COR-L47 (cell line): ENCODE data around the gene XRCC2.
A peak's percentile ranks its signal among the peaks of the same experiment; 100 is the strongest.
"Not testable (repeated sequence)": the region's sequence is repeated elsewhere in the genome, so short reads cannot be mapped to it uniquely, and the experiment has no call there.

Source experiments
- DNase-seq: peaks from one replicate; lab custom pipeline; 2025; lab: John Stamatoyannopoulos, UW

XRCC2 gene

DNA sequence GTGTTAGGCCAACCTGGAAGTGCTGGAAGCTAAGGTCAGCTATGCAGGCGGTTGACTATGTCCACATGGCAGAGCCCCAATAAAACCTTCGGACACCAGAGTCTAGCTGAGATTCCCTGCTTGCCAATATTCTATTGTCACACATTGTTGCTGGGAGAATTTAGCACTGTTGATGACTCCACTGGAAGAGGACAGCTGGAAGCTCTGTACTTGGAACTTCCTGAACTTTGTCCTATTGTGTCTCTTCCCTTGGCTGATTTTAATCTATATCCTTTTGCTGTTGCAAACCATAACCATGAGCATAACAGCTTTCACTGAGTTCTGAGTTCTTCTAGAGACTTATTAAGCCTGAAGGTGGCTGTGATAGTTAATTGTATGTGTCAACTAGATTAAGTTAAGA lies 12.0 kb downstream of the XRCC2 start:
- no peak for DNase-seq

DNA sequence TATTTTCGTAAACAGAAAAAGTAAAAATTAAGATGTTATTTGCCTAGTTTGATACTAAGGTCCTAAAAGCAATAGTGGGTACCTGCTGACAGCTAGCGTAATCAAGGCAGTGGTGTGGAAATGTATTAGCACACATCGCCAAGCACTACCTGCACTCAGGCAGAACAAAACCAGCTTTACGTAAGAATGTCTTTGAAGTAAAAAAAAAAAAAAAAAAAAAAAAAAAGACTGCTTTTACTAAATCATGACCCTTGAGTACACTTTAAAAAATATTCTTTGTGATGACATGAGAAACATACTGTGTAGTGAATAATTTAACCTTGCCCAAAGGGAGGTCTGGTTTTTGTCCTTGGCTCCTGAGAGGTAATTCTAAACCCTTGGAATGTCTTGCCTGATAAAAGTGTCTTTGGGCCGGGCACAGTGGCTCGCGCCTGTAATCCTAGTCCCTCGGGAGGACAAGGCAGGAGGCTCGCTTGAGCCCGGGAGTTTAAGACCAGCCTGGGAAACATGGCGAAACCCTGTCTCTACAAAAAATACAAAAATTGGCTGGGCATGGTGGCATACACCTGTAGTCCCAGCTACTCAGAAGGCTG lies 12.7 kb downstream of the XRCC2 start:
- DNase-seq, result no peak

DNA sequence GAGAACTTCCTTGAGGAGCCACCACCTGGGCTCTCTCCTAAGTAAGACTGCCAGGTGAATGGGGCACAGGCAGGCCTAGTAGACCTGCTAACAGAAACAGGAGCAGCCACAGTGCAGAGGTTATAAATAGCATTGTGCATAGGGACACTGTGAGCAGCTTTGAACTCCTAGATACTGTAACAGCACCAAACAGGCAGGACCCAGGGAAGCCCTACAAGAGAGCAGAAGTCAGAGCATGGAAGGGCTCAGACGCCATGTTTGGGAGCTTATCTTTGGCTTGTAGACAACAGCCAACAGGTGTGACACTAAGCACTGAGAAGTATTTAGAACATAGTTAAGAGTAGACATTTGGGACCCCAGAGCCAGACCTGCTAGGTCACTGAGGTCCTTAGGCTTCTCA lies 14.5 kb downstream of the XRCC2 start:
- no peak for DNase-seq

DNA sequence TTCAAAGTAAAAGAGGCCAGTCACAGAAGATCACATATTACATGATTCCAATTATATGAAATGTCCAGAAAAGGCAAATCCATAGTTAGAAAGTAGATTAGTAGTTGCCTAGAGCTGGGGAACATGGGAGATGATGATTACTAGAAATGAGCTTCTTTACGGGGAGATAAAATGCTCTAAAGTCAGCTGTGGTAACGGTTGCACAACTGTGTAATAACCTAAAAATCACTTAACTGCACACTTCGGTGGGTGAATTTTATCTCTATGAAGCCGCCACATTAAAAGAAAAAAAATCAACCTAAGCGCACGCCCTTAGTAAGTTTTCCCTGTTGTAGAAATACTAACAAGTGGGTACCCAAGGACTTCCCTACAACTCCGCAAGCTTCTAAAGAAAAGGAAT lies 15.9 kb downstream of the XRCC2 start:
- no peak for DNase-seq

DNA sequence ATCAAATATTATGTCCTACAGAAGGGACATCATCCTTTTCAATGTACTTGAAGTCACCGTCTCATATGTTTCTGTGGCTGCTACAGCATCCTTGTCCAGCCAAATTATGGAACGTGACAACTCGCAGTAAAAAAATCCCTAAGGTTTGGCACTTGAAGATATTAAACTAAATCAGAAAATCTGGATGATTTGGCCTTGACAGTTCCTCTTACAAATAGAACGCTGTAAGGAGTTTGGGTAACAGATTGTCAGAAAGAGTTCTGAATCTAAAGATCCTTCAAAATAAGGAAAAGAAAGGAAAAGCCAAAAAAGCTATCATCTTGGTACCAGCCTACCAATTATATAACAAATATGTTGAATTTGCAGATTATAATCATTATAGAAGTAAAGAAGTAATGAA lies 21.0 kb downstream of the XRCC2 start:
- DNase-seq, result no peak

DNA sequence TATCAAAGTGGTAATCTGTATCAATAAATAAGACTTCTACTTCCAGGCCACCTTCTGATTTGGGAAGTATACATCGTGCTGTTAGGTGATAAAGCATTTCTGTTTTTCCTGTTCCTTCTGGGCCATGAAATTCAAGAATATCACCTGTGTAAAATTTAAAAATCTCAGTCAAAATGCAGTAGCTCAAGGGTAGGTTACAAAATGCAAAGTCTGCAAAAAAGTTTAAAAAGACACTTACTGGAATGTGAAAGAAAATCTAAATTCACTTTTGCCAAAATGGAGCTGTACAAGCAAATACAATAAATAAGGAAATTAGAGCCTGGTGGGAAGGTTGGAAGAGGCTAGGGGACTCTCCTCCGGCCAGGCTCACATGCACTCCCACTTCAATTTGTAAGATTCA lies 26.7 kb downstream of the XRCC2 start:
- DNase-seq, result no peak

DNA sequence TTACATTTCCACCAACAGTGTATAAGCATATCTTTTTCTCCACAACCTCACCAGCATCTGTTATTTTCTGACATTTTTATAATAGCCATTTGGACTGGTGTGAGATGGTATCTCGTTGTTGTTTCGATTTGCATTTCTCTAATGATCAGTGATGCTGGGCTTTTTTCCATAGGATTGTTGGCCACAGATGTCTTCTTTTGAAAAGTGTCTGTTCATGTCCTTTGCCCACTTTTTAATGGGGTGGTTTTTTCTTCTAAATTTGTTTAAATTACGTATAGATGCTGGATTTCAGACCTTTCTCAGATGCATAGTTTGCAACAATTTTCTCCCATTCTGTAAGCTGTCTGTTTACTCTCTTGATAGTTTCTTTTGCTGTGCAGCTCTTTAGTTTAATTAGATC lies 28.9 kb downstream of the XRCC2 start:
- no peak for DNase-seq

DNA sequence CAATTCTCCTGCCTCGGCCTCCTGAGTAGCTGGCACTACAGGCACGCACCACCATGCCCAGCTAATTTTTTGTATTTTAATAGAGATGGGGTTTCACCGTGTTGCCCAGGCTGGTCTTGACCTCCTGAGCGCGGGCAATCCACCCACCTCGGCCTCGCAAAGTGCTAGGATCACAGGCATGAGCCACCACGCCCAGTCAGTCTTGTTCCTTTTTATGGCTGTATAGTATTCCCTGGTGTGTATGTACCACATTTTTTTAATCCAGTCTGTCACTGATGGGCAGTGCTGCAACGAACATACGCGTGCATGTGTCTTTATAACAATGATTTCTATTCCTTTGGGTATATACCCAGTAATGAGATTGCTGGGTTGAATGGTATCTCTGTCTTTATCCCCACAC lies 29.4 kb downstream of the XRCC2 start:
- not testable (repeated sequence) for DNase-seq

DNA sequence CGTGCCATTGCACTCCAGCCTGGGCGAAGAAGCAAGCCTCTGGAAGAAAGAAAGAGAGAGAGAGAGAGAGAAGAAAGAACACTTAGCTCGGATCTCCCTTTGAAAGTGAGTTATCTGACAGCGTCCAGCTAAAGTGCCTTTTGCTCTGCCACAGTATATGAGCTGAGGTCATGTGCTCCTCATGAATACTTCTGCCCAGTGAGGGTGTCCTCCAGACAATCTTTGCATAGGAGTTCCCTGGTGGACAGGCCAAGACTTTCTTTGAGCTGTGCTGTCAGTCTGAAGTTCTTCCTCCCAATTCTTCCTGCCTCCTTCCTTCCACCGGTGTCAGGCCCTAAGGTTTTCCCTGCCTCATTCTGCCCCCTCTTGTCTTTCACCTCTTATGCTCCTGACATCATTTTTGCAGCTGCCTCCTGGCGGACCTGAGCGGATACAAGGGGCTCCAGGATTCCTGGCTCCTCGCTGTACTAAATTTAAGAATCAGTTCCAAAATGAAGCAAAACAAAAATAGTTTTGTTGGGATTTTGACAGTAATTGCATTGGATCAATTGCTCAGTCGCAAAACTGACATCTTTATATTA lies 31.9 kb downstream of the XRCC2 start:
- no peak for DNase-seq

DNA sequence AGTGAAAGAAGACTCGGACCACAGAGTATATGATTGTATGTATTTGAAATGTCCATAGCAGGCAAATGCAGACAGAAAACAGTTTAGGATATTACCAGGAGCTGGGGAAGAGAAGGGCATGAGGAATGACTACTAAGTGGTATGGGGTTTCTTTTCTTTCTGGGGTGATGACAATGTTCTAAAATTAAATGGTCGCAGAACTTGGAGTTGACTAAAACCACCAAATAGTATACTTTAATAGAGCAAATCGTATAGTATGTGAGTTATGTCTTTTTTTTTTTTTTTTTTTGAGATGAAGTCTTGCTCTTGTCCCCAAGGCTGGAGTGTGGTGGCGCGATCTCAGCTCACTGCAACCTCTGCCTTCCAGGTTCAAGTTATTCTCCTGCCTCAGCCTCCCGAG lies 34.6 kb downstream of the XRCC2 start:
- DNase-seq, result no peak

DNA sequence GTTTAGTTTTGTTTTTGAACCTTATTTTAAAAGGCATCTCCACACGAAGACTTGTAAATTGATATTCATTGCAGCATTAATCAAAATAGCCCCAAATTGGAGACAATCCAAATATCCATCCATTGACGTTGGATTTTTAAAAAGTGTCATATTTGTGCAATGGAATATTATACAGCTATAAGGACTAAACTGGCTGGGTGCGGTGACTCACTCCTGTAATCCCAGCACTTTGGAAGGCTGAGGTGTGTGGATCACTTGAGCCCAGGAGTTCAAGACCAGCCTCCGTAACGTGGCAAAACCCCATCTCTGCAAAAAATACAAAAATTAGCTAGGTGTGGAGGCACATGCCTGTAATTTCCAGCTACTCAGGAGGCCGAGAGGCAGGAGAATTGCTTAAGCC lies 35.1 kb downstream of the XRCC2 start:
- no peak for DNase-seq

DNA sequence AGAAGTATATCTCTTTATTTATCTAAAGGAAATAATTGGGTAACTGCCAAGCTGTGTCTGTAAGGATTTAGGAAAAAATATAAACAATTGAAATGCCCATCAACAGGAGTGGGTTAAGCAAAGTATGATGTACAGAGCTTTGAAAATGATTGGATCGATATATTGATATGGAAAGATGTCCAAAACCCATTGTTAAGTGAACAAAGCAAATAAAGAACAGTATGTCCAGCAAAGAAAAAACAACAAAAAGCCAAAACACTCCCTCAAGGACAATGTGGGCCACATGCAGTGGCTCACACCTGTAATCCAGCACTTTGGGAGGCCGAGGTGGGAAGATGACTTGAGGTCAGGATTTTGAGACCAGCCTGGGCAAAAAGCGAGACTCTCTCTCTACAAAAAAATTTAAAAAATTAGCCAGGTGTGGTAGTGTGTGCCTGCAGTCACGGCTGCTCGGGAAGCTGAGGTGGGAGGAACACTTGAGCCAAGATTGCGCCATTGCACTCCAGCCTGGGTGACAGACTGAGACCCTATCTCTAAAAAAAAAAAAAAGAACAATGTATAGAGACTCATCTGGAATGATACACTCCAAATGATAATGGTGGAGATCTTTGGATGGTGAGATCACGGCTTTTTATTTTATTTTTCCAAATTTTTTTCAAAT lies 37.9 kb downstream of the XRCC2 start:
- DNase-seq, result no peak

DNA sequence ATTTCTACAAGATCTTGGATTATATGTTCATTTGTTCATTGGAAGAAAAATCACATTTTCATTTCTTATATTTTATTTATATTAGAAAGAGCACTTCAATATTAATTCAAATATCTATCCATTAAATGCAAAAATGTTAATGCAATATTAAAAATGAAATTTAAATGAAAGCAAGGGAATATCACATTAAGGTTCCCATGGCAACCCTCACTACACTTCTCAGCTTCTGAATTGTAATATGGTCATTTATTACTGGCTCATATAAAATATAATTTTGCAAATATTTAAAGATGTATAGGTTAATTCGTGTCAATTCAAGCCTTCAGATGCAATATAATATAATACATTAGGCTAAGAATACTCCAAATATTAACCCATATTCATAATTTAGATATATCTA lies 38.8 kb downstream of the XRCC2 start:
- DNase-seq, result no peak

DNA sequence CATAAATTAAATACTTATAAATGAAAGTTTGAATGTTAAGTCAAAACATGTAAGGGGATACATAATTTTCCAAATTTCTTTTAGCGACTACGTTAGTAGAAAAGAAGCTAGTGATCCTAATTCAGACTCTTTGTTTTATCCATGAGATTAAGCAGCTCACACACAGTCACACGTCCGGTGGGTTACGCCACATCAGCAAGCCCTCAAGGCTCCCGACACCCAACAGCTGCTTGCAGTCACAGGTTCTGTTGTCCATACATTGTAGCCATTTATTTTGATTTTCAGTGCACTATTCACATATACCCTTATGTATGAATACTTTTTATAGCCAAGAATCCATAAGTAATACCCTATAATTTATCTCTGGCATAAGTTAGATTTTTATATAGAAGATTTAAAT lies 39.5 kb downstream of the XRCC2 start:
- no peak for DNase-seq

DNA sequence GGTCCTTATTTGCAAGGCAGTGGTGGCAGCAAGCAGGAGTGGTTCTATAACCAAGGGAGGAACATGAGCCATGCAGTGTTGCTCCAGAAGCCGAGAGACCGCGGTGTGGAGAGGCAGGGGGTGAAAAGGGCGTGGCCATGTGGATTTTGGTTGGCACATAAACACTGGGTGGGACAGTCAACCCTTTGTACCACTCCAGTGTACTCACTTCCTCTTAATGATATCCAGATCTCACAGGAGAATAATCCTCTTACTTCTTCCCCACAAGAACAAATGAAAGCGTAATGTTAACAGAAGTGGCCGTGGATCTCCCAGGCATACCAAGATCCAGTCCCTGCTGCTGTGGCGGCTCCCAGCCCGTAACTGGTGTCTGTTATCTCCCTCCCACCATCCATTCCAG lies 42.4 kb downstream of the XRCC2 start:
- DNase-seq, result no peak

DNA sequence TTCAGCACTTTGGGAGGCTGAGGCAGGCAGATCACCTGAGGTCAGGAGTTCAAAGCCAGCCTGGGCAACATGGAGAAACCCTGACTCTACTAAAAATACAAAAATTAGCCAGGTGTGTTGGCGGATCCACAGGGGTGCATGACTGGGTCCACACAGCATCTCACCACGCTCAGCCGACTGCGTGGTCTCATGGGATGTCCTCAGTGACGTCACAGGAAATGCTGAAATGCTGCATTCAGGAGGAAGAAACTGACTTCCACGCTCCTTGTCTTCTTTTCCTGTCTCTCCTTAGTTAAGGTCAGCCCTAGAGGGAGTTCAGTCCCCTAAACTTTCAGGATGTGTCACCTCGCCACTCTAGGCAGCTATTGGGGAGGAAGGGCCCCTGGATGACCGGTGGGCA lies 42.9 kb downstream of the XRCC2 start:
- DNase-seq, result no peak

DNA sequence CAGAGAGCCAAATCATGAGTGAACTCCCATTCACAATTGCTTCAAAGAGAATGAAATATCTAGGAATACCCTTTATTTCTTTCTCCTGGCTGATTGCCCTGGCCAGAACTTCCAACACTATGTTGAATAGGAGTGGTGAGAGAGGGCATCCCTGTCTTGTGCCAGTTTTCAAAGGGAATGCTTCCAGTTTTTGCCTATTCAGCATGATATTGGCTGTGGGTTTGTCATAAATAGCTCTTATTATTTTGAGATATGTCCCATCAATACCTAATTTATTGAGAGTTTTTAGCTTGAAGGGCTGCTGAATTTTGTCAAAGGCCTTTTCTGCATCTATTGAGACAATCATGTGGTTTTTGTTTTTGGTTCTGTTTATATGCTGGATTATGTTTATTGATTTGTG lies 47.2 kb downstream of the XRCC2 start:
- DNase-seq, result not testable (repeated sequence)

DNA sequence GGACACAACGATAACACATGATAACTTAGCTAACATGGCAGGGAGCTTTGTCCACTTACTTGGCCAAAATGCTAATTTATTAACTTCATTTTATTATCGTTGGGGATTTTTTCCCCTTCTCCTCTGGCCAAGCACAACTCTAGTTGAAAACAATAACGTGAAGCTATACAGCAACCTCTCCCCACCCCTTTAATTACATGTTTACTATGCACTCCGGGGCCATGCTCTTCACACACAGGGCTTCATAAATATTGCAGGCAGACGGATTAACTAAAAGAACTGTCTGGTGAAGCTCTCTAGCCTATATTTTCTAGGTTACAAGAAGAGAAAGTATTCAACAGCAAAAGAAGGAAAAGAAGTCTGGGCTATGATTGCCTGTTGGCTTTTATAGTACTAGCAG lies 51.7 kb downstream of the XRCC2 start:
- peak; percentile 62 for DNase-seq

DNA sequence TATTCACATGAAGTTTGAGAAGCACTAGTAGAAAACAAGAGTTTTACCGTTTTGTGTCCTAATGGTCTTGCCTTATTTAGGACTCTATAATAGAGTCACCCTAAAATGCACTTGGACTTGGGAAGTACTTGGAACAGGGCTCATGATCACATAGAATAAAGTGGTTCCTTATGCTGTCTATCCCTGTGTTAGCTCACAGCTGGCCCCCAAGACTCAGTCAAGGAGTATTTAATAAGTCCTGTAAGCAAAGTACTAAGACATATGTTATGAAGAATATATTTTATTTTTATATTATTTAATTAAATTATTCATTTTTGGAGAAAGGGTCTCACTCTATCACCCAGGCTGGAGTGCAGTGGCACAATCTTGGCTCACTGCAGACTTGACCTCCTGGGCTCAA lies 54.5 kb downstream of the XRCC2 start:
- no peak for DNase-seq

DNA sequence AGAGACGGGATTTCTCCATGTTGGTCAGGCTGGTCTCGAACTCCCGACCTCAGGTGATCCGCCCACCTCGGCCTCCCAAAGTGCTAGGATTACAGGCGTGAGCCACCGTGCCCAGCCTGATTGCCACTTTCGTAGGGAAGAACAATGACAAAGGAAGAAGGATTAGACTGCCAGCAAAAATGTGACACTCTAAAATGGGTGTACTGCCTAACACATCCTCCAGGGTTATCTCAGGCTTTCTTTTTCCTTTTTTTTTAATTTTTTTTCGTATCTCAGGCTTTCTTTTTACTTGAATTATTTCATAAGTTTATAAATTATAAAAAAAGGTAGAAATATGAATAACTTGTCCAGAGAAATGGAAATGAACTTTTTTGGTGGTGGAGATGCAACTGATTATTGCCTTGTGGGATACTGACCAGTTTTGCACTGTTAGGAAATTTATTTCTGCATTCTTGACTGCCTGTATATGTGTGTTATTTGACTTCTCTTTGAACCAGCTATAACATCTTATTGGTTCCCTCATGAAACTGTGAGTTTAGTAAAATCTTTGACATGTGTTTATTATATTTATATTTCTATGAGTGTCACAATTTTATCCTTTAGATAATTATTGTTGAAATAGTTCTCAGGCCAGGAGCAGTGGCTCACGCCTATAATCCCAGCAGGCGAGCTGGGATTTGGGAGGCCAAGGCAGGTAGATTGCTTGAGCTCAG lies 56.8 kb downstream of the XRCC2 start:
- DNase-seq, result no peak

DNA sequence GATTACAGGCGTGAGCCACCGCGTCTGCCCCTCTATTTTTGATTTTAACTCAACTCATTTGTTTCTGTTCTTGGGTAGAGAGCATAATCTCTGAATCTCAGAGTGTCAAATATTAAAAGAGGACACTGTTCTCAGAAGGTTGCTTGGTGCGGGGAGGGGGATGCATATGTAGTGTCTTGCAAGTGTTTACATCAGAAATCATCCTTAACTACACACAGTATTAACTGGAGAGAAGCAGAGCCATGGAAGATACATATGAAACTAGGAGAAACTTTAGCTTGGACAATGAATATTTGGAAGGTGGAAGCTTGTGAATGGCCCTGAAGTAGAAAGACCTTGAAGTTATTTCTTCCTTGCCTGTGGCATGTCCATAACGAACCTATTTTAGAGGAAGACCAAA lies 57.5 kb downstream of the XRCC2 start:
- DNase-seq, result no peak

DNA sequence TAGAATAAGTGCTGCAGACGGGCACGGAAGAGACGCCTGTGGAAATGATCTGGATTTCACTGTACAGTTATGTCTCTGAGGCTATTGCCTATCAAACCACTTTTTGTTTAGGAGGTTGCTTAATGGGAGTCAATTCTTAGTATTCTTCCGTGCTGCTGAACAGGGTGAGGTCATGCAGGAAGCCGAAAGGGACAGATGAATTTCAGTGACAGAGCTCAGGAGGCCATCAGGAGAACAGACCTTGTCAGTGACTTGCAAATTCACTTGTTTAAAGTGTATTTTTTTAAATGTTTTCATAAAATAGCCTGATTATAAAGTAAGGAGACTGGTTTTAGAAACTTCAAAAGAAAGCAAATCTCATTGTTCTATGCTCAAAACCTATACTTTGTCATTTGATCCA lies 58.9 kb downstream of the XRCC2 start:
- DNase-seq, result no peak

DNA sequence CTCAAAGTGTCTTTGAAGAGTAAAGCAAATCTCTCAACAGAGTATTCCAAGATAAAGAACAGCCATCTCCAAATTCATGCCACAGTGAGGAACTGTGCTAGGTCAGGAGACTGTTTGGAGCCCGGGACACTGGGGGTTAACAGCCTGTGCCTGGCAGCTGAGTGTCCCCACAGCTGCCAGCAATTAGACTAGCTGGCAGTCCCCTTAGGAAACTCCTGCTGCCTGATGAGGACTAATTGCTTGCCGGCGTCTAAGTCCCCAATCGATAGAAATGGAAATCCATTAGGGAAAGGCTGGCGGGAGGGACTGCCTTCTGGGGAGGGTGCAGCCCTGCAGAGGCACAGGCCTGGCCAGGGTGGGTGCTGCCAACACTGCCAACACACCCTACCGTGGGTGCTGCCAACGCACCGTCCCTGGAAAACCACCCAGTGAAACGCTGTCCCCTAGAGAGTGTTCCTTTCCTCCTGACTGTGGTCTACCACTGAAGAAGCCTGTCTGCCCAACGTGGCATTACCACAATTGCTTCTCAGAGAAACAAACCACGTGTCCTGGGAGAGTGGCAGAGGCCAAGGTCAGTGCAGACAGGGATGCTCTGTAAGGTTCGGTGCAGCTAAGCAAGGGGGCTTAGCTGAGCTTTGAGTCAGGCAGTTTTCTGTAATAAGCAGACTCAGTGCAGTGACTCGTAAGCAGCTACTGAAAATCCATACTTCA lies 60.8 kb downstream of the XRCC2 start:
- peak; percentile 96 for DNase-seq
